Stimulated activated CD4-positive, alpha-beta T cell treated with anti-CD3 and anti-CD28 coated beads, Interleukin-1b, Interleukin-23, amount 100 ng/mL, for 24 hours (primary cell): Measurements from ENCODE around the gene VPS50.
"Not testable (repeated sequence)": the region's sequence is repeated elsewhere in the genome, so short reads cannot be mapped to it uniquely, and the experiment has no call there.

ENCODE experiments used
- DNase-seq, 4 experiments: peaks; one replicate each; pipeline ENCODE4 v3.0.0-alpha.2; 2020; ENCODE audit warnings: low read depth in 4 of 4, low spot score in 1 of 4

VPS50 gene

DNA sequence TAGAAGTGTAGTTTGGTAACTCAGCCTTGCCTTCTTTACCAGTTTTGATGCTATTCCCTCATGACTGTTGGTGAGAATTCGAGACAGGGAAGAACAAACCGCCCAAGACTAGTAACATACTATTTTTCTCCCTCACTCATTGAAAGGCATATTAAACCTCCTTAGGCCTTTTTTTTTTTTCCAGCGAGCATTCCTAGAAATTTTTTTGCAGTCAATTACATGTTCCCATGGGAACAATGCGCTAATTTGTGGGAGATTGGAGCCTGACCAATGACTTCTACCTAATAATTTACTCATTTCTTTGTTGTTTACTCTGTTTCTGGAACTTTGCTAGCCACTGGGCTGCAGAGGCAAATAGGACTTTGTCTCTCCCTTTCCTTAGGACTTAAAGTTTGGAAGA lies 6.0 kb downstream of the VPS50 start:
- no peak for DNase-seq

DNA sequence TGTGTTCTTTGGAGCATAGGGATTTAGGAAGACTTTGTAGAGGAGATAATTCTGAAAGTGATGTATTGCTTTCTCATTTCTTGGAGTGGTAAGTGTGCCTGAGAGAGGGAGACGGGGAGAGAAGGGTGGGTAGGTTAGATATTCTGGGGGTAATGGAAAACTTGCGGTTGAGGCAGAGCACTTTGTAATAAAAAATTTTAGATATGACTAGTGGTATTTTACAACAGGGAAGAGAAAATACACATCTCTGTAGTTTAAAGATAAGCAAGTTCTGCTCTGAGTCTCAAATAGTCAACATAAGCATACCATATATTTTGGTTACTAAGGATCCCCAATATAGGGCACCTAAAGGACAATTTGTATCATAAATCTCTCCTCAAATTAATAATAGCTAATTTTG lies 6.6 kb downstream of the VPS50 start:
- no peak for DNase-seq

DNA sequence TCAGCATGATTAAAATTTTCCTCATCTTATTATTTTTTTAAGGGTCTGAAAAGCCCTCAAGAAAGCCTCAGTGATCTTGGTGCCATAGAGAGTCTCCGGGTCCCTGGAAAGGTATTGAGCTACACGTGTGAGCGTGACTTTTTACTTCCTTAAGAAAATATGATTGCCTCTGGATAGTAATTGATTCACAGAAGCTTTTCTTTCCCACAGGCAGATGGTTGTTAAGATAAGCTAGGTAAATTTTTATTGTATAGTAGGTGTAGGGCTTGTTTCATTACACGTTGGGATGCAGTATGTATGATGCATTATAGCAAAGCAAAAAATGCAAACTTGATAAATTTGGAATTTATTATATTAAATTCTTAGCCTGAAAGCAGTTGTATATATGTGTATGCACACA lies 7.7 kb downstream of the VPS50 start:
- DNase-seq = no peak

DNA sequence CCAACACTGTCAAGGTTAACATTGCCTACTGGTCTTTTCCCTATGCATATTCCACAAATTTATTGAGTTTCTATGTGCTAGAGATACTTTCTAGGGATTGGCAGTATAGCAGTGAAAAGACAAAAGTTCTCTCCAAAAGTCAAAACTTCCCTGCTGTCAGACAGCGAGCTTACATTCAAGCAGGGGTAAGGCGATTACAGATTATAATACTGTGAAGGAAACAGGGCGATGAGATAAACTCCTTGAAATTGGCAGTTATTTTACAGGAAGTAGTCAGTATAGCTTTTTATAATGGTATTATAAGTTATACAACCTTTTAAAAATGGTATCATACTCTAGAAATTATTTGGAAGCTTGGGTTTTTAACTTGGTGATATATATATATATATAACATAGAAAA lies 9.9 kb downstream of the VPS50 start:
- DNase-seq = no peak

DNA sequence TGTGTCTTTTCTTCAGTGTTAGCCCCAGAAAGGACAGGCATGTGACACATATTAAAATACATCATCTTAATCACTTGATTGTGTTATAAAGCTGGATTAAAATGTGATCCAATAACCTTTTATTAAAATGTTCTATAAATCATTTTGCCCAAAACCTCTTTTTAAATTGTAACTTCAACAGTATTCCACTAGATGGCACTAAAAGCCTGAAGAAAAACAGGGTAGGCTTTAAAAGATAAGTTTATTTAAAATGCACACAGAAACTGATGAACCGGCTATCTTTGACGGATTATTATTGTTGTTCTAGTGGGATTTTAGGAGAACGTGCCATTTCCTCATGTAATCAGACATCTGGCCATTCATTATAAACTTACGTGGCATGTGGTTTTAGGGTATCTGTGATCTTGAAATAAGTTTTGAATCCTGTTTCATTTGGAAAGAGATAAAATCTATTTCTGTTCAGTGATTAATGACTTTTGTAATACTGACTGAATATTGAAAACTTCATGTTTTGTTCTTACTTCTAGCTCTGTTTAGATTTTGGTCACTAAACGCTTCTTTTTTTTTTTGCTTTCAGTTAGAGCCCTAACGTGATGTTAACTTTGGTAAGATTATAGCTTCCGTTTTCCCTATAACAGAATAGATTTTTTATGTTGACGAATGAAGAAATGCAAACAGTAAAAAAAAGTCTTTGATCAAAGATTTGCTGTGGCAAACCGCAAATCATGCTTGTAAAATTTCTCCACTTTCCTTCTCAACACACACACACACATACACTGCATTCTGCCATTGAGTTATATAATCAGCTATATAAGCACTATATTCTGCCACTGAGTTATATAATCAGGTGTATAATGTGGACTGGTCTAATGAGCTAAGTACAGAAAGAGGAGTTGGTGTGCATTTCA lies 13.6 kb downstream of the VPS50 start:
- no peak for DNase-seq

DNA sequence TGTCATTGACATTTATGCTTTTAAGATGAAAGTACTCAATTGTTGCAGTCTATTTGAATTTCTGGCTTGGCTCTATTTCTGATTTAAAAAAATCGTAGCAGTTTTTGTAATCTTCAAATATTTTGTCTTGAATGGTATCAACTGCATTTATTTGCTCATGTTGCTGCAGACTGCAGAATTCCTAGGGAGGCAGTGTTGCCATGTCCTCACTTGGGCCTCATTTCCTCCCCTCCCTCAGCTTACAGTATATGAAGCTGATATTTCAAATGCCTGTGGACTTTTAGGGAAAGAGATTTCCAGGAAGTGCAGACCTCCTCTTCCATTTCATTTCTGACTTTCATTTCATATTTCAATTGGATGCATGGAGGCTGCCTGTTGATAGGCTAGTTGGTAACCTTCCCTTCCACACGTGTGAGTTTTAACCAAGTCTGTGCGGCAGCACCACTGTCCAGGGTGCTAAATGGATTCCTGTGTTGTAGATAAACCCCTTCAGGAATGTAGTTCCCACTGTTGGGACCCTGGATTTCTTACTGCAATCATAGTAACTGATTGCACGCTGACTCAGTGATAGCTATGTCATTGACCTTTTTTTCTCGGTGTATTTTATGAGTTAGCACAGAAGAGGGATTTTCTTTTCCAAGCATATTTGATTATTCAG lies 17.5 kb downstream of the VPS50 start:
- no peak for DNase-seq

DNA sequence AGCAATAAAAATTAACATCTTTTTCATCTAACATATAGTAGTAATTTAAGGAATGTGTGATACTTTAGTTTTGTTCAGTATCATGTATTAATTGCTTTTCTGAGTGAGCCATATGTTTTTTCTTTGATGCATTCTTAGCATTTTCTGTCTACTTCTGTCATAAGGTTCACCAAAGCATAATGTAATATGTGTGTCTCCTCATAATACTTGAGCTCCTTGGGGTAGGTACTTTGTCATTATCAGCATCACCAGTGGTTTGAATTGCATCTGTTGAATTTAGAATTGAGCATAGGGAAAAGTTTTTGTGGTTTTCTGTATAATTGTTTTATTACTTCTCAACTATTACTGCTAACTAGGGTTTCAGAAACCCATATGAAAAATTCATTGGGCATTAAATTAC lies 26.5 kb downstream of the VPS50 start:
- no peak for DNase-seq

DNA sequence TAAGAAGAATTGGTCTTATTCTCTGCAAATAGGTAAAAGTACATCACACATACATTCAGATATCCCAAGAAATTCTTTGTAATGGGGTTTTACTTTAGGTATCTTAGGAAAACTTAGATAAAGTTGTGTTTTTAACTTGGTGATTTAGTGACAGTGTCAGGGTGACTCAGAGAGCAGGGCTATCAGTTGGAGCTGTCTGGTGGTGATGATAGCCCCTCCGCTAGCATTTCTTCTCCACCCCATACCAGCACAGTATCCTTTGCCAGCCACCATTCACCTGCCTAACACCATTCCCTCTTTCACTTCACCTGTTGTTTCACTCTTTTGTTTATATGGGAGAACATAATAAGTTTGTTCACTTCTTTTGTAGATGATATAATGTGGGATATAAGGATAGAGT lies 30.4 kb downstream of the VPS50 start:
- no peak for DNase-seq

DNA sequence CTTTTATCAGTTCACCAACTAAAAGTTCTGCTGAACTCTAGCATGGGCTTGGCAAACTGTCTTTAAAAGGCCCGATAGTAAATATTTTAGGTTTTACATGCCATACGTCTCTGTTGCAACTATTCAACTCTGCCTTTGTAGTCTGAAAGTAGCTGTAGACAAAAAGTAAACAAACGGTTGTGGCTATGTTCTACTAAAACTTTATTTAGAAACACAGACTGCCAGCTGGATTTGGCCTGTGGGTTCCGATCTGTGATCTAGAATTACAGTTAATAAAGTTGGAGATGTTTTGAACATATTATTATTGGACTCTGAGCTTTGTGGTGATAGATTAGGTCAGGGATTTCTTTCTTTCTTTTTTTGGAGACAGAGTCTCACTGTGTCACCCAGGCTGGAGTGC lies 33.1 kb downstream of the VPS50 start:
- no peak for DNase-seq

DNA sequence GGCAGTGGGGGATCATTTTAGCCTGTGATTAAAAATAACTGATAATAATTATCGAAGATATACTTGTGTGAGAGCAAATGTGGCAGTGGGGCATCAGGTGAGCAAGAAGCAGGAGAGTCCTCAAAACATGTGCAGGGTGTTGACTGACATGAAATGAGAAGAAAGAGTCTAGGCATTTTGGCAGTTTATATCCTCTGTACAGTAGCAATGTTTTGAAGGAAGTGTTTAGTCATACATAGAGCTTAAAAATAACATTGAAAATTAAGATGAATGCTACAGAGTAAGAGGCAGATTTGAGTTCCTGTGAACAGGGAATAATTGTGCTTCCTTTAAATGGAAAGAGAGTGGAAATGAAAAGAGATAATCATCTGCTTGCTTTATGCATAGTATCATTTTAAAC lies 47.4 kb downstream of the VPS50 start:
- no peak for DNase-seq

DNA sequence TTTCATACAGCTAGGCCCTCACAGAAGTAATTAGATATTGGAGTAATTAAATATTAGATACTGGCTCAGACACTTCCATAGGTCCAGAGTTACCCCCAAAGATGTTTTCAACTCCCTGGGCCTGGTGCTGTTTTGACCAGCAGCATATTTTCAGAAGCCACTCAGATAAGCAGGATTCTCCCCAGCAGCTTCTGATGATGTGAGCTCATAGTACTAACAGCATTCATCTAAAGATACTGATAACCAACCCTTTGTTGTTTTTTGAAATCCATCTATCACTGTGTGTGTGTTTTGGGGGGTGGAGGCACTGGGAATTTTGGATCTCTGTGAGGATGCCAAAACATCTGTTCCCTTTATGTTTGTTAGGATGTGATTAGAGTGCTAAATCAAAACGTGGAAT lies 52.7 kb downstream of the VPS50 start:
- no peak for DNase-seq

DNA sequence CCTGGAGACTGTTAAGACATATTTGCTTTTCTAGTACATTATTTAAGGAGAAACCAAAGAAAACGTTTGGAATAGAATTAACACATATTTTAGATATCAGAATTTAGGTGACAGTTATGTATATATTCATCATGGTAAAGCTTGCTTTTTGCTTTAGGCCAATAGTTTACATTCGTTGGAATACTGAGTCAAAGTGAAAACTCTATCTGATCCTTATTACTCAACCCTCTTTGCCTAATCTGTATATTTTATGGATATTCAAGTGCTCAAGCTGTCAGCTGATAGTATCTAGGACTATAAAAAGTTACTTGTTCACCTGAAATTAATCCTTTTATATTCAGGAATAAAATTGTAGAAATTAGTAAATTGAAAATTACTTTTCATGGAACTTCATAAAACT lies 61.1 kb downstream of the VPS50 start:
- no peak for DNase-seq

DNA sequence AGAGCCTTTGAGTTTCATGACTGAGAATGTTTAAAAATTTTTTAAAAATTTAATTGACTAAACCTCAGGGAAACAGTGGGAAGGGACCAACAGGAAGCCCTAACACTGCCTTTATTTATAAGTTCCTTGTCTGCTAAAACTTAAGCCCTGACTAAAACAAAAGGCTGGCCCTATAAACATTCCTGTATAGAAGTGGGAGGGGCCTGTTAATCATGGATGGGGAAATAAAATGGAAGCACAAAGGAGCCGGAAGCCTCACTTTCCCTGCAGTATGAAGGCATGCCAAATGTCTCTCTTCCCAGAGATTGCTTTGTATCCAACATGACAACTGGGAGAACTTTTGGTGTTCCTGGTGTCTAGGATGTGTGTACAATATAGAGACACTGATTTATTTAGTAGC lies 66.0 kb downstream of the VPS50 start:
- DNase-seq = no peak

DNA sequence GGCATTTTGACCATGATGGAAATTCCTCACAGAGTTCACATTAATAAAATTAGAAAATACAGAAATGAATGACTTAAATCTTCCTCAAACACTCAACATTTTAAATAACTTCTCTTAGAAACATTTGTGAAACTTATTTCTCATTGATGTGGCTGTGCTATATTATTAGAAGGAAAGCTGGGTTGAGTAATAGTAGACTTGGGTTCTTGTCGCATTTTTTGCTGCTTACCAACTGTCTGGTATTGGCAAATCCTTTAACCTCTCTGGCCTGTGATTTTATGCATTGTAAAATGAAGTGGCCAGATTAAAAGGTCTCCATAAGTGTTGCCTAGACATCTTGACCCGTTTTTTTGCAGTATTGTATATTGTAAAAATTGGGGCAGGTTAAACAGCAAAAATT lies 66.5 kb downstream of the VPS50 start:
- no peak for DNase-seq

DNA sequence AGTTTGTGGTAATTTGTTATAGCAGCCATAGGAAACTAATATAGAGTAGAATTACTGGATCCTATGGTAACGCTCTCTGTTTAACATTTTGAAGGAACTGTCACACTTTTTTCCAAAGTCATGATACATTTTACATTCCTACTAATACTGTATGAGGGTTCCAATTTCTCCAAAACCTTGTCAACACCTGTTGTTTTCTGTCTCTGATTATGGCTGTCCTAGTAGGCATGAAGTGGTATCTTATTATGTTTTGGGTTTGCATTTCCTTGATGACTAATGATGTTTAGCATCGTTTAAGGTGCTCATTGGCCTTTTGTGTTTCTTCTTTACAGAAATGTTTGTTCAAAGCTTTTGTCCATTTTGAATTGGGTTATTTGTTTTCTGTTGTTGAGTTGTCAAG lies 69.6 kb downstream of the VPS50 start:
- DNase-seq = no peak

DNA sequence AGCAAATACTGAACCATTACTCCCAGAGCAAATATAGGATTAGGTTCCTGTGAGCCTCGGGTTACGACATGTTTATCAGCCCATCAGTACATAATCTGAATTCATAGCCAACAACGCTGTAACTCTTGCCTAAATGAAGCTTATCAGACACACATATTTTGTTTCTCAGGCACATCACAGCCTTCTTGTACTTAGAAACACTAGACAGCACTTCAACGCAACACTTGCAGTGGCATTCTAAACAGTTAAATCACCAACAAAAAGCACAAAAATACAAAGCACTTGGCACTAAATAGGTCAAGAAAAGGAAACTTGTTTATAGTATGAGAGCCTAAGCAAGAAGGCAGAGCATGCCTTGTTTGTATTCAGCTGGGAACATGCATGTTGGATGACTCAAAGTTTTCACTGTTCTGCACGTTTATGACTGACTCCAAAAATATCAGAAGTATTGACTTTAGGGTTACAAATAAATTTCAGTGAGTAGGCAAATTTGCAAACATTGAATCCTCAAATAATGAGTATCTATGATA lies 75.0 kb downstream of the VPS50 start:
- DNase-seq = no peak

DNA sequence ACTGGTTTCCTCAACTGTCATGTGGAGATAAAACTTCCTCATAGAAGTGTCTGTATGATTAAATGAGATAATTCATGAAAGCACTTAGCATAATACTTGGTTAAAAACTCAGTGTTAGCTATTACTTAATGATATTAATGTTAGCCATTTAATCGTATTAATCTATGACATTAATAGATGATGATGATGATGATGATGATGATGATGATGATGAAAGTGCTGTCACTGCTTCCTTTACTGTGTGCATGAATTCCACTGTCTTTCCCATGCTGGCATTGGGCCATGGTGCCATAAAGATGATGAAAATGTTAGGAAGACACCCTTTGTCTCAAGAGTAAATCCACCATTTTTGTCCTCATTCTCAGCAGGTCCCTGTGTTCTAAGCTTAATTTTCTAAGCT lies 75.8 kb downstream of the VPS50 start:
- DNase-seq = no peak

DNA sequence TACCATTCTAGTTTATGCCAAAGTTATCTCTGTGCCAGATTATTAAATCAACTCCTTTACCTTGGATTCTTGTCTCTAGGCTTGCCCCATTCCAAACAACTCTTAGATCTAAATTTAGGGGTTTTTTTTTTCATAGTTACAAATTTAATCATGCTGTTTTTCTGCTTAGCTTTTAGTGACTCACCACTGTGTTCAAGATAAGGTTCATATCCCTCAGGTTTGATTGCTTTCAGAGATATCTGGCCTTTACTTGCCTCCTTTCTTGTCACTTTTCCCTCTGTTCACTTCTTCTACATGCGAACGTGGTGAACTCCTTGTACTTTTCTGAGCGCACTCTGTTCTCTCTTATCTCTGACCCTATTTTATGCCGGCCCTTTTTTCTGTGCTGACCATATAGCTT lies 78.2 kb downstream of the VPS50 start:
- no peak for DNase-seq

DNA sequence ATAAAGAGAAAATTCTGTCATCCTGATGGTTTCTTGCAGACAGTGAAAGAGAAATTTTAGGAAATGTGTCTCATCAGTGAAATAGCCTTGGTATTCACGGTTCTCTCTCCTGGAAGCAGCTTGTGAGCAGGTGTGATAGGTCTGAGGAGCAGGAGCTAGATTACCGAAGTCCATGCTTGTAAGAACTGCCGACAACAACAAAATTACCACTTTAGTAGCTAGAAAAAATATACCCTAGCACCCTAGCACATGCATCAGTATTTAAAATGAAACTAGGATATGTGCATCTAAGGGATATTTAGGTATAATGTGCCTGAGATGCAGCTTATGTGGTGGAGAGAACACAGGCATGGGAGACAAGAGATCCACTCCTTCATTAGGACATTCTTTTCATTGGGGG lies 82.3 kb downstream of the VPS50 start:
- no peak for DNase-seq

DNA sequence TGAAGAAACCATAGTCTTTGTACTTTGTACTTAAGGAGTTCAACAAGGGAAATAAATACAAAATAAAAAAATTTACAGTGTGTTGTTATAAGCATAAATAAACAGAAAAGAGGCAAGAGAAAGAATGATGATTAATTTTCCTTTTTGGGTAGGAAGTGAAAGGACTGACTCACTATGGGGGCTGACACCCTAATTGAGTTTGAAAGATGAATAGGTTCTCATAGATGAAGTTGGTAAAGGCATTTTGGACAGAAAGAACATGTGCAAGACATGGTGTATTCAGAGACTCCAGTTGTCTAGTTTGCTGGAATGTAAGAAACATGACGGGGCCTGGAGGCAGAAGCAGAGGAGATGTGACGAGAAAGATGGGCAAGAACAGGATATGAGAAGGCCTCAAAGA lies 83.7 kb downstream of the VPS50 start:
- no peak for DNase-seq

DNA sequence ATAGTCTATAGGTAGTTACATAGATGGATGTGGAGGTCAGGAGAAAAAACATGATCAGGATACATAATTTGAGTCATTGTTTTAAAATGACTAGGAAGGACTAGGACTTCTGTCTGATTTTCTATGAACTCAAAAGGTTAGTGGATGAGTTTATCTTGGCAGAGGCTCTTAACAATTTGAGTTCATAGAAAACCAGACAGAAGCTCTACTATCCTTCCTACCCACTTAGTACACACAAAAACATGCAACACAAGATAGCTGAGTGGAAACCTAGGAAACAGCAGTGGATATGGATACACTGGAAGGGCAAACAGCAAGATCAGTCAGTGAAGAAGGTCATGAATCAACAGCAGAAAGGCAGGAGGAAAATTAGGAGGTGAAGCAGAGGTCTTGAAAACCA lies 84.6 kb downstream of the VPS50 start:
- DNase-seq = no peak

DNA sequence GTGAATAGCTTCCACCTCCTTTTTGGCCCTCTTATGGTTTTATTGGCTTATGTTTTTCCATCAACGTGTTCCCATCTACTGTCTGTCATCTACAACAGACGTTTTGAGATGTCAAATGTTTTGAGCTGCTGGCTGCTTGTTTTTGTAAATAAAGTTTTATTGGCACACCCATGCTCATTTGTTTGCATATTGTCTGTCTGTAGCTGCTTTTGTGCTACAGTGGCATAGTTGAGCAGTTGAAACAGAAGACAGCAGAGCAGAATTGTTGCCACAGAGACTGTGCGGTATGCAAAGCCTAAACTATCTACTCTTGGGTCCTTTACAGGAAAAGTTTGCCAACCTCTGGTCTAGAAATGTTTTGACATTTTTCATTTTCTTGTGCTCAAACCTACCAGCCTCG lies 88.7 kb downstream of the VPS50 start:
- DNase-seq = no peak

DNA sequence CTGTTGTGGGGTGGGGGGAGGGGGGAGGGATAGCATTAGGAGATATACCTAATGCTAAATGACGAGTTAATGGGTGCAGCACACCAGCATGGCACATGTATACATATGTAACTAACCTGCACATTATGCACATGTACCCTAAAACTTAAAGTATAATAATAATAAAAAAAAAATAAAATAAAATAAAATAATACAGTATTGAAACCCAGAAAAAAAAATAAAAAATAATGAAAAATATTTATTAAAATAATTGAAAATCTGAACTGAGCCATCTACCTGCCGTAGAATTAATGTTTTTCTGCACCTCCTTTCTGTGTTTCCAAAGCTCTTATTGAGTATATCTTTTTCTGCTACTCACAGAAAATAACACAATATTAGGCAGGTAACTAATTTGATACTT lies 94.1 kb downstream of the VPS50 start:
- DNase-seq = not testable (repeated sequence)
